Smooth muscle cell (in vitro differentiated cells): ENCODE measurements around the gene OR51F1. TPM values are rescaled to one million over a fixed set of nuclear protein-coding genes. Genes with fewer than 3 reads are reported as not detected.

Experiments
- DNase-seq: peaks from one replicate; lab custom pipeline; 2025; ENCODE audit not compliant: unreplicated experiment; lab: John Stamatoyannopoulos, UW
- H2AFZ ChIP-seq: fragments of 200-600 bp; sonication (generic); 2 replicates; pipeline ENCODE4 v1.6.0; 2016; ENCODE audit warnings: antibody characterized with exemption, low read depth, mild to moderate bottlenecking
- H3F3A ChIP-seq: fragments of 200-600 bp; sonication (generic); 2 replicates; pipeline ENCODE4 v1.6.0; 2017; ENCODE audit warnings: antibody characterized with exemption, low read depth
- H3K27ac ChIP-seq: fragments of 200-600 bp; sonication (generic); 2 replicates; pipeline ENCODE4 v1.5.1; 2016; ENCODE audit warnings: low read depth, mild to moderate bottlenecking
- H3K27me3 ChIP-seq: fragments of 200-600 bp; sonication (generic); 2 replicates; pipeline ENCODE4 v1.6.1; 2016; ENCODE audit warnings: low read depth, mild to moderate bottlenecking
- H3K36me3 ChIP-seq: fragments of 200-600 bp; sonication (generic); 2 replicates; pipeline ENCODE4 v1.5.1; 2016; ENCODE audit warnings: low read depth
- H3K4me1 ChIP-seq: fragments of 200-600 bp; sonication (generic); 2 replicates; pipeline ENCODE4 v1.5.1; 2016; ENCODE audit warnings: low read depth
- H3K4me2 ChIP-seq: fragments of 200-600 bp; sonication (generic); 2 replicates; pipeline ENCODE4 v1.6.0; 2016; ENCODE audit warnings: mild to moderate bottlenecking
- H3K4me3 ChIP-seq: fragments of 200-600 bp; sonication (generic); 2 replicates; pipeline ENCODE4 v1.5.1; 2016; ENCODE audit warnings: mild to moderate bottlenecking
- H3K79me2 ChIP-seq: fragments of 200-600 bp; sonication (generic); 2 replicates; pipeline ENCODE4 v1.6.0; 2016; ENCODE audit warnings: low read depth, mild to moderate bottlenecking
- H3K9ac ChIP-seq: fragments of 200-600 bp; sonication (generic); 2 replicates; pipeline ENCODE4 v1.6.0; 2016; ENCODE audit warnings: low read depth
- H3K9me3 ChIP-seq: fragments of 200-600 bp; sonication (generic); replicated peaks from 2 replicates; pipeline ENCODE4 v1.5.1; 2016; ENCODE audit warnings: low read depth
- H4K20me1 ChIP-seq: fragments of 200-600 bp; sonication (generic); 2 replicates; pipeline ENCODE4 v1.6.0; 2016; ENCODE audit warnings: low read depth
- CTCF ChIP-seq: fragments of 200-600 bp; sonication (generic); IDR thresholded peaks from 2 replicates; pipeline ENCODE4 v1.5.1; 2017; ENCODE audit warnings: borderline replicate concordance, mild to moderate bottlenecking, antibody characterized with exemption; ENCODE audit not compliant: insufficient read depth, poor library complexity, severe bottlenecking
- WGBS: methylation state at CpG from one replicate; pipeline ENCODE4 v1.1.7; 2016; ENCODE audit warnings: low lambda C conversion rate; 5-methylcytosine and 5-hydroxymethylcytosine counted together
- polyA plus RNA-seq: library from polyadenylated mRNA; unstranded; fragments of >200 nt; fragmentation: Nextera tagmentation; extraction: Ambion mirVana; gene quantifications from 2 replicates; pipeline ENCODE4 v1.2.1, GENCODE V29; 2016
- total RNA-seq: library from RNA; depleted of rRNA; stranded (reverse); fragments of >200 nt; gene quantifications from 2 replicates; pipeline ENCODE4 v1.2.3, GENCODE V29; 2014

The OR51F1 gene
- total and polyA plus RNA-seq, 2 experiments from 2014 or later = not detected

DNA sequence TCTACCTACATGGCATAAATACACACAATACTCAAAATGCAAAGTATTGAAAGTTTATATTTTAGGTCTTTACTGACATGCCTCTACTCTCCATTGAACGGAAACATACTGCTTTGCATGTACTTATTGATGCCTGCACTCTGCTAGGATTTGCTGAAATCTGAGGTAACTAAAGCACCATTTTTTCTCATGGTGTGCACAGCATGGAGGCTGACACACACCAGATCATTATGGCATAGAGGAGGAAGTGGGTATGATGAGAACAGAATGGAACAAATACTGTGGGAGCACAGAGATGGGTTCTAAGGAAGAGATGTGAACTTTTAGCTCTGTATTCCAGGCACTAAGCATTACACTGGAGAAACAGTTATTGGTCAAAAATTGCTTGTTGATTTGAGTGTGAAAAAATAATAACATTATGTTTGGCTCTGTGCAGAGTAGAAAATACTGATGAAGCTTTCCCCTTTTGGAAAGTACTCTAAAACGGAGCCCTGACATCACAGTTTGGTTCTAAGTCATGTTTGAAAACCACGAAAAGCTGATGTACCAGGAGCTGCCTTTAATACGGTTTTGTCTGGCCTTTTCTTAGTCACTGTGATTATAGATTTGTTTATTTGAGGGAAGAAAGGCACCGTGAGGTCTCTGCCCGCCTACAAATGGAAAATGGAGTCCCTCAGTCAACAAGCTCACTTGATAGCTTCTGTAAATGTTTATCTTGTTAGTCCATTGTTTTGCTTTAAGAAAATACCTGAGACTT lies 28.9 kb upstream of the OR51F1 start:
- Histone ChIP-seq H3K9me3 (no peaks in the 10 kb centered on the region), H2AFZ (no peak overlapping the region), H3K79me2 (no peaks in the 10 kb centered on the region), H3K9ac (no peak overlapping the region), H3F3A (no peaks in the 10 kb centered on the region), H3K27ac (no peak overlapping the region), H3K36me3 (no peaks in the 10 kb centered on the region), H4K20me1 (no peaks in the 10 kb centered on the region), H3K4me1 (no peaks in the 10 kb centered on the region), H3K4me2 (no peak overlapping the region), H3K4me3 (no peak overlapping the region), H3K27me3 (no peaks in the 10 kb centered on the region)
- no peak for TF ChIP-seq CTCF
- DNase-seq = no peak
- 60% methylated on average over 6 of the region's 6 CpGs for WGBS

DNA sequence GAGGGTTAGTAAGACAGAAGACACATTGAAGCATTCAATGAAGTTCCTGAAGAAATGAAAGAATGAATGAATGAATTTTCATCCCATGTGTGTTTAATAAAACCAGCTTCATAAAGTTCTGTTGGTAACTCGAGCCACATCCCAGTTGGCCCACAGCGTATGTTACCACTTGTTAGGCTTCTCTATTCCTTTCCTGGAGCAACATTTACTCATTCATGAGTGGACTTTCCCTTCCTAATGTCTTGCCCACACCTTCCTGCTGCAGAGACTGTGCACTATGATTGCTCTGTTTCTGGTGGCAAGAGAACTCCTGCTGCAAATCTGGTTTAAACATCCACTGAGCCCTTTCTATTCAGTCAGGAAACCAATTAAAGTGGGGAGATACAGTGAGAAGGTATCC lies 27.5 kb upstream of the OR51F1 start:
- Histone ChIP-seq H3K9me3 (no peaks in the 10 kb centered on the region), H2AFZ (no peak overlapping the region), H3K36me3 (no peaks in the 10 kb centered on the region), H3K4me1 (no peaks in the 10 kb centered on the region), H3K4me2 (no peak overlapping the region), H4K20me1 (no peaks in the 10 kb centered on the region), H3K27ac (no peak overlapping the region), H3K27me3 (no peaks in the 10 kb centered on the region), H3K79me2 (no peaks in the 10 kb centered on the region), H3K9ac (no peak overlapping the region), H3K4me3 (no peak overlapping the region), H3F3A (no peaks in the 10 kb centered on the region)
- DNase-seq = no peak
- WGBS = 38% methylated on average over 2 of the region's 2 CpGs
- TF ChIP-seq CTCF = no peak

DNA sequence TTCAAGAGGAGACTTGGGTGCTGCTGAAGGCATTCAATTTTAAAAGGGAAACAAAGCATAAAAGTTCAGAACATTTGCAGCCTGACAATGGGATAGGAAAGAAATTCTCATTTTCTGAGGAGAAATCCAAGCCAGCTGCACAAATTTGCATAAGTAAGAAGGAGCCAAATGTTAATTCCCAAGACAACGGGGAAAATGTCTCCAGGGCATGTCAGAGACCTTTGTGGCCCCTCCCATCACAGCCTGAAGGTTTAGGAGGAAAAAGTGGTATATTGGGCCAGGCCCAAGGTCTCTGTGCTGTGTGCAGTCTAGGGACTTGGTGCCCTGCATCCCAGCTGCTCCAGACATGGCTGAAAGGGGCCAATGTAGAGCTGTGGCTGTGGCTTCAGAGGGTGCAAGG lies 12.7 kb upstream of the OR51F1 start:
- Histone ChIP-seq H3K27me3 (no peaks in the 10 kb centered on the region), H4K20me1 (no peaks in the 10 kb centered on the region), H3K9ac (no peak overlapping the region), H3K79me2 (no peaks in the 10 kb centered on the region), H3K4me2 (no peak overlapping the region), H3K4me1 (no peaks in the 10 kb centered on the region), H3K36me3 (no peaks in the 10 kb centered on the region), H3K9me3 (no peaks in the 10 kb centered on the region), H3K4me3 (no peak overlapping the region), H2AFZ (no peak overlapping the region), H3K27ac (no peak overlapping the region), H3F3A (no peaks in the 10 kb centered on the region)
- WGBS = 63% methylated on average over 1 of the region's 1 CpG
- no peak for TF ChIP-seq CTCF
- no peak for DNase-seq

- DNase-seq = no peak
- Histone ChIP-seq H4K20me1 (no peaks in the 10 kb centered on the region), H3K4me1 (no peaks in the 10 kb centered on the region), H3K4me3 (no peak overlapping the region), H3K27me3 (no peaks in the 10 kb centered on the region), H3K36me3 (no peaks in the 10 kb centered on the region), H3F3A (no peaks in the 10 kb centered on the region), H2AFZ (no peak overlapping the region), H3K9ac (no peak overlapping the region), H3K79me2 (no peaks in the 10 kb centered on the region), H3K9me3 (no peaks in the 10 kb centered on the region), H3K27ac (no peak overlapping the region), H3K4me2 (no peak overlapping the region)
- TF ChIP-seq CTCF = no peak
Observed at GRCh38 chr11:4768094-4768493, 1.6 kb downstream of the OR51F1 start.
